ENCODE measurements around the gene PSAP. TPM values are rescaled to one million over a fixed set of nuclear protein-coding genes. Genes with fewer than 3 reads are reported as not detected.

PSAP gene
- total and polyA plus RNA-seq, 8 donors: 225 to 781 (median 358) TPM

DNA sequence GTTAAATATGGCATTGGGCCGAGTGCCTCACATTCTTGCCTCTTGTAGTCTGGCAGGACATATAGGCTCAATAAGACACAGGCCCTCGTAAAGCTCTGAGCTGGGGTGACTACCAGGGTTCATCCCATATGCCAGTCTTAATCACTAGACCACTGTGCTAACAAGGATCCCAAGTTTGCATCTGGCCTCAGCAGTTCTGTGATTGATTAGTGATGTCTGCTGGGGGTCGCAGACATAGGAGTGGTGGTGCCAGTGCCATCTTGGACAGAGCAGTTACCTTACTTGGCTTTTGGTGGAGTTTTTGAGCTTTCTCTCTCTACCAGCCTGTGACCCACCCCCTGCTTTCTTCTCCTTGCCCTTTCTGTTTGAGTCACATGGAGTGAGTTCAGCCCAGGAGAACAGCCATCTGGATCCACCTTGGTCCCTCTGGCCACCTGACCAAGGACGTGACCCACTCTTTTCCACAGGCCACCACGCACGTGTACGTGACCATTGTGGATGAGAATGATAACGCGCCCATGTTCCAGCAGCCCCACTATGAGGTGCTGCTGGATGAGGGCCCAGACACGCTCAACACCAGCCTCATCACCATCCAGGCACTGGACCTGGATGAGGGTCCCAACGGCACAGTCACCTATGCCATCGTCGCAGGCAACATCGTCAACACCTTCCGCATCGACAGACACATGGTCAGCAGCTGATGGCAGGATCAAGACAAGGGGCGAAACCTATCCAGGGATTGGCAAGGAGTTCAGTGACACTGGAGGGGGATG is 73.7 kb downstream of the PSAP start:
- TF ChIP-seq CTCF (IDR thresholded peaks at IDR 0.05): no peak
- intact Hi-C loops (cut with DNase I): no loop called here
- no peak overlapping the region for H3K4me3 ChIP-seq
- DNase-seq: peak in 2 of 6 donors; percentile 25 to 34
- no peaks in the 10 kb centered on the region for H3K9me3 ChIP-seq
- H3K27me3 ChIP-seq: no peaks in the 10 kb centered on the region
- H3K27ac ChIP-seq: no peak overlapping the region
- 91 to 94% methylated on average over 17 of the region's 17 CpGs for WGBS, 2 donors
- FAIRE-seq: no peak
- no peaks in the 10 kb centered on the region for H3K4me1 ChIP-seq
- no peaks in the 10 kb centered on the region for H3K36me3 ChIP-seq
- no peak for ATAC-seq

GRCh38 chr10:71776481-71776925 is 74.5 kb downstream of the PSAP start:
- FAIRE-seq (no peak), DNase-seq (peak in 1 of 6 donors; percentile 15), ATAC-seq (no peak)
- Histone ChIP-seq H3K9me3 (no peaks in the 10 kb centered on the region), H3K27ac (no peak overlapping the region), H3K4me3 (no peak overlapping the region), H3K4me1 (peaks cover 0 to 5% (median 0%) of the 10 kb centered on the region in 3 donors), H3K36me3 (no peaks in the 10 kb centered on the region), H3K27me3 (no peaks in the 10 kb centered on the region)
- 81 to 86% methylated on average over 2 of the region's 2 CpGs for WGBS, 2 donors
- no peak for TF ChIP-seq CTCF (IDR thresholded peaks at IDR 0.05)
- intact Hi-C loops (cut with DNase I): no loop called here

- Histone ChIP-seq H3K9me3 (no peaks in the 10 kb centered on the region), H3K27me3 (no peaks in the 10 kb centered on the region), H3K4me3 (no peak overlapping the region), H3K36me3 (no peaks in the 10 kb centered on the region), H3K27ac (no peak overlapping the region), H3K4me1 (peaks cover 0 to 6% (median 5%) of the 10 kb centered on the region in 3 donors)
- DNase-seq (peak in 1 of 6 donors; percentile 45), FAIRE-seq (no peak), ATAC-seq (peak in 1 of 4 donors; percentile 11)
- intact Hi-C loops (cut with DNase I): no loop called here
- TF ChIP-seq CTCF (IDR thresholded peaks at IDR 0.05): no peak
- WGBS, 2 donors: 61 to 95% methylated on average over 3 of the region's 3 CpGs
Observed at GRCh38 chr10:71774916-71775702, 75.9 kb downstream of the PSAP start.

DNA sequence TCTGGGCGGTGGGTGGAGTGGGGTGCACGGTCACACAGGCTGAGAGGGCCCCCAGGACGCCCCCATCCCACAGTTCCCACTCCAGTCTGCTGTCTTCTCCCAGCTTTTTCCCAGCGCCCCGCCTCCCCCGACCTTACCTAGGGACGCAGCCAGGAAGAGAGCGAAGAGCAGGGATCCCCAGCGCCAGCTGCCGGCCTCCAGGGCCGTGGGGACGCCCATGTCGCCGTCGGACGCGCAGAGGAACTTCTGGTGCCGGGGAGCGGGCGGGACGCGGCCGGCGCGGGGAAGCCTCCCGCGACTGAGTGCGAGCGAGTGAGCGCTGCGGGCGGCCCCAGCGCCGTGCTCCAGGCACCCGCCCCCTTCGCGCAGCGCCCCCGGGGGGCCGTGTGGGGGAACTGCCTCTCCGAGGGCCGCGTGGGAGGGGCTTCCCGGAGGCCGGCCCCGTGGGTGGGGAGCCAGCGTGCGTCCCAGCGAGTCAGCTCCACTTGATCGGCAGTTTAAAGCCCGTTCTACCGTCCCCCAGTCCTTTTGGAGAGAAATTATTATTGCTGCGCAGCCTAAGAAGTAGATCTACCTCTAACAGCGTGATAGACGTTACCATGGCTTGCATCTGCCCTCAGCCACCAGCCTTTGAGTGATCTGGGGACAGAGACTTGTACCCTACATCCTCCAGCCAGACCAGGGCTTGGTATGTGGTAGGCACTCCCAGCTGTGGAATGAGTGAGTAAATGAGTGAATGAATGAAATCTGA is 77.7 kb downstream of the PSAP start, which contains the start of gene VSIR:
VSIR (minus strand) TSS at position 300 of the 751 bp plus-strand sequence; CDS start at position 219, 81 bp downstream.
- no peak for FAIRE-seq
- peaks cover 0 to 6% (median 5%) of the 10 kb centered on the region in 3 donors for H3K4me1 ChIP-seq

More for the DNA sequence above, 77.7 kb downstream of the PSAP start, which contains the start of gene VSIR:
- DNase-seq (peak; percentile 66 to 93 (median 84)), ATAC-seq (peak; percentile 87 to 90 (median 89))
- Histone ChIP-seq H3K27me3 (no peaks in the 10 kb centered on the region), H3K9me3 (no peaks in the 10 kb centered on the region), H3K36me3 (no peaks in the 10 kb centered on the region), H3K27ac (peak within 1 kb of the TSS; percentile 39 to 74 (median 68)), H3K4me3 (peak within 1 kb of the TSS; percentile 35 to 67 (median 43))
- peak; percentile 60 to 84 (median 77) for TF ChIP-seq CTCF (IDR thresholded peaks at IDR 0.05)
- WGBS, 2 donors: 6 to 7% methylated on average over 45 to 55 of the region's 55 CpGs
- intact Hi-C loops (cut with DNase I): no loop called here

Data from pancreas (tissue), 10 donors.